ENCODE measurements around the gene METAP1. TPM values are rescaled to one million over a fixed set of nuclear protein-coding genes. Genes with fewer than 3 reads are reported as not detected.
"Not testable (repeated sequence)": the region's sequence is repeated elsewhere in the genome, so short reads cannot be mapped to it uniquely, and the experiment has no call there.

The METAP1 gene
- total RNA-seq, 2 experiments from 2014 or later: 42.6 to 52.8 TPM

- Histone ChIP-seq H3K9me2 (ENCODE audit: insufficient read depth, low read length) (no peaks in the 10 kb centered on the region), H3K9me3 (ENCODE audit: low read length) (no peaks in the 10 kb centered on the region), H3K36me3 (ENCODE audit: insufficient read depth, low read length) (no peaks in the 10 kb centered on the region), H3K4me2 (ENCODE audit: low read length) (no peak overlapping the region), H2AFZ (ENCODE audit: low read length) (no peak overlapping the region), H3K27ac (ENCODE audit: low read depth, low read length, poor library complexity, severe bottlenecking) (no peak overlapping the region), H4K20me1 (ENCODE audit: insufficient read depth, low read length) (no peaks in the 10 kb centered on the region), H3K4me1 (ENCODE audit: insufficient read depth, low read length, poor library complexity, severe bottlenecking) (no peaks in the 10 kb centered on the region), H3K79me2 (ENCODE audit: insufficient read depth, low read depth, low read length) (no peaks in the 10 kb centered on the region), H3K4me3 (ENCODE audit: low read depth, low read length, poor library complexity, severe bottlenecking) (no peak overlapping the region)
- TF ChIP-seq CTCF (conservative IDR thresholded peaks at IDR 0.05; ENCODE audit: low read length) (no peak), EZH2phosphoT487 (IDR thresholded peaks at IDR 0.05; ENCODE audit: borderline replicate concordance, low read depth, low read length) (no peak)
- ChIA-PET CTCF (ENCODE audit: unreplicated experiment) (no interaction called here), POLR2A (no interaction called here)
- DNase-seq (ENCODE audit: low spot score): no peak
- BruUV-seq (replicated peaks): no TSS peak
- intact Hi-C loops (cut with micrococcal nuclease; ENCODE audit: unreplicated experiment): no loop called here
Observed at GRCh38 chr4:98987720-98988119, 7.8 kb upstream of the METAP1 start.

- Histone ChIP-seq H3K79me2 (ENCODE audit: insufficient read depth, low read depth, low read length) (peaks cover 21% of the 10 kb centered on the region), H3K4me1 (ENCODE audit: insufficient read depth, low read length, poor library complexity, severe bottlenecking) (peaks cover 15% of the 10 kb centered on the region), H4K20me1 (ENCODE audit: insufficient read depth, low read length) (peaks cover 14% of the 10 kb centered on the region; the same call in 1 of the 2 replicates)
- H3K4me2 ChIP-seq (ENCODE audit: low read length); H3K36me3 ChIP-seq (ENCODE audit: insufficient read depth, low read length); H3K9me3 ChIP-seq (ENCODE audit: low read length); H2AFZ ChIP-seq (ENCODE audit: low read length); BruUV-seq (replicated peaks); H3K4me3 ChIP-seq (ENCODE audit: low read depth, low read length, poor library complexity, severe bottlenecking); H3K9me2 ChIP-seq (ENCODE audit: insufficient read depth, low read length); CTCF ChIA-PET (ENCODE audit: unreplicated experiment); H3K27ac ChIP-seq (ENCODE audit: low read depth, low read length, poor library complexity, severe bottlenecking); DNase-seq (ENCODE audit: low spot score): not testable (repeated sequence)
- intact Hi-C loops (cut with micrococcal nuclease; ENCODE audit: unreplicated experiment): loop anchor here (5.0 to 10.0 kb wide), 2 partner anchors 469 to 572 kb away; partner anchors contain the start of gene TRMT10A
- POLR2A ChIA-PET: interaction anchor here (0.9 to 1.2 kb wide), 3 partner anchors 9 to 71 kb away, joined by 3 to 4 read pairs (median 3); no protein-coding TSS in a partner anchor
Observed at GRCh38 chr4:98992835-98993234, 2.7 kb upstream of the METAP1 start.

DNA sequence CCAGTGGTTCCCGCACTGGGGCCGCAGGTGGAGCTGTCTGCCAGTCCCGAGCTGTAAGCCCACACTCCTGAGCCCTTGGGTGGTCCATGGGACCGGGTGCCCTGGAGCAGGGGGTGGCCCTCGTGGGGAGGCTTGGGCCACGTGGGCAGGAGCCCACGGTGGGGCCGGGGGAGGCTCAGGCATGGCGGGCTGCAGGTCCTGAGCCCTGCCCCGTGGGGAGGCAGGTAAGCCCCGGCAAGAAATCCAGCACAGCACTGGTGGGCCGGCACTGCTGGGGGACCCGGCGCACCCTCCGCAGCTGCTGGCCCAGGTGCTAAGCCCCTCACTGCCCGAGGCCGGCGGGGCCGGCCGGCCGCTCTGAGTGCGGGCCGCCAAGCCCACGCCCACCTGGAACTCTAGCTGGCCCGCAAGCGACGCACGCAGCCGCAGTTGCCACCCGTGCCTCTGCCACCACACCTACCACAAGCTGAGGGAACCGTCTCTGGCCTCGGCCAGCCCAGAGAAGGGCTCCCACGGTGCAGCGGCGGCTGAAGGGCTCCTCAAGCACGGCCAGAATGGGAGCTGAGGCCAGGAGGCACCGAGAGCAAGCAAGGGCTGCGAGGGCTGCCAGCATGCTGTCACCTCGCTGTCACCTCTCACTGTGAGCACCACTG lies 2.0 kb upstream of the METAP1 start:
- POLR2A ChIA-PET: interaction anchor here (1.0 to 3.6 kb wide), 6 partner anchors 8 to 95 kb away, joined by 3 to 20 read pairs (median 4); partner anchors contain the start of gene ADH5
- BruUV-seq (replicated peaks): no TSS peak
- no peak for DNase-seq (ENCODE audit: low spot score)

More for the DNA sequence above, 2.0 kb upstream of the METAP1 start:
- H3K9me3 ChIP-seq (ENCODE audit: low read length): no peaks in the 10 kb centered on the region
- H3K79me2 ChIP-seq (ENCODE audit: insufficient read depth, low read depth, low read length): peaks cover 28% of the 10 kb centered on the region
- intact Hi-C loops (cut with micrococcal nuclease; ENCODE audit: unreplicated experiment): loop anchor here (5.0 to 10.0 kb wide), 2 partner anchors 469 to 571 kb away; partner anchors contain the start of gene TRMT10A
- peaks cover 14% of the 10 kb centered on the region; the same call in 1 of the 2 replicates for H4K20me1 ChIP-seq (ENCODE audit: insufficient read depth, low read length)
- H3K36me3 ChIP-seq (ENCODE audit: insufficient read depth, low read length): peaks cover 11% of the 10 kb centered on the region
- H2AFZ ChIP-seq (ENCODE audit: low read length): no peak overlapping the region
- no peak overlapping the region for H3K4me3 ChIP-seq (ENCODE audit: low read depth, low read length, poor library complexity, severe bottlenecking)
- TF ChIP-seq CTCF (conservative IDR thresholded peaks at IDR 0.05; ENCODE audit: low read length): no peak
- H3K27ac ChIP-seq (ENCODE audit: low read depth, low read length, poor library complexity, severe bottlenecking): no peak overlapping the region
- CTCF ChIA-PET (ENCODE audit: unreplicated experiment): interaction anchor here (0.6 kb wide), 1 partner anchor 487 kb away, joined by 4 read pairs; no protein-coding TSS in a partner anchor
- peaks cover 15% of the 10 kb centered on the region for H3K4me1 ChIP-seq (ENCODE audit: insufficient read depth, low read length, poor library complexity, severe bottlenecking)
- H3K4me2 ChIP-seq (ENCODE audit: low read length): no peak overlapping the region
- no peaks in the 10 kb centered on the region for H3K9me2 ChIP-seq (ENCODE audit: insufficient read depth, low read length)

All from OCI-LY7 (cell line).